GM21367 (cell line): ENCODE results near the gene PPP1R1A.

Source experiments
- ATAC-seq: cut with Tn5 transposase; IDR thresholded peaks from one replicate; pipeline ENCODE4 v1.9.1; 2021; ENCODE audit not compliant: unreplicated experiment

Gene PPP1R1A, protein sequence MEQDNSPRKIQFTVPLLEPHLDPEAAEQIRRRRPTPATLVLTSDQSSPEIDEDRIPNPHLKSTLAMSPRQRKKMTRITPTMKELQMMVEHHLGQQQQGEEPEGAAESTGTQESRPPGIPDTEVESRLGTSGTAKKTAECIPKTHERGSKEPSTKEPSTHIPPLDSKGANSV

DNA sequence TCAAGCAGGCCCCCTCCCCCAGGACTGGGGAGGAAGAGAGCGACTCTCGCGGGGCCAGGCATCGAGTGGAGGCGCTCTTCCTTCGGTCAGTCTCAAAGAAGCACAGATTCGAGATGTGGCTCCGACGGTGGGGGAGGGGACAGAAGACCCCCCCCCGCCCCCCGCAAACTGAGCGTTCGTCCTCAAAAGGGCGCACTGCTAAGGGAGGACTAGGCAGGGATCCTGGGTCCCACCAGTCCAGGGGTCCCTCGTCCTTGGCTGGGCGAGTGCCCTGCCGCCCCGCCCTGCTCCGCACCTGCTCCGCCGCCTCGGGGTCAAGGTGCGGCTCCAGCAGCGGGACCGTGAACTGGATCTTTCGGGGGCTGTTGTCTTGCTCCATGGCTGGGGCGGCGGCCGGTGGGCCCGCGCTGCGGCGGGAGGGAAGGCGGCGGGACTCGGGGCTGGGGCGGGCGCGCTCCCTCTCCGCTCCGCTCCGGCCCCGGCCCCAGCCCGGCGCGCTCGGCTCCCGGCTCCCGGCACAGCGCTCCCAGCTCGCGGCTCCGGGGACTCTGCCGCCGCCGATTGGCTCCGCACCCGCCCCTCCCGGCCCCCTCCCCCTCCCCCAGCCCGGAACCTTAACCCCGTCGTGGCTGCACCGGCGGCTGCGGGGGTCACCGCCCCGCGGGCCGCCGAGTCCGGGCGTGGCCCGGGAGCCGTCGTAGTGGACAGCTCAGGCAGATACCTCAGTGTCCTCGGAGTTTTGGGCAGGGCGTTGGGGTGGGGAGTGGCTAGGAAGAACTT, at the start of gene PPP1R1A:
TSS of gene PPP1R1A (minus strand) at position 550 of the 780 bp plus-strand sequence. CDS start at position 379, 171 bp downstream.
- ATAC-seq, result no peak

DNA sequence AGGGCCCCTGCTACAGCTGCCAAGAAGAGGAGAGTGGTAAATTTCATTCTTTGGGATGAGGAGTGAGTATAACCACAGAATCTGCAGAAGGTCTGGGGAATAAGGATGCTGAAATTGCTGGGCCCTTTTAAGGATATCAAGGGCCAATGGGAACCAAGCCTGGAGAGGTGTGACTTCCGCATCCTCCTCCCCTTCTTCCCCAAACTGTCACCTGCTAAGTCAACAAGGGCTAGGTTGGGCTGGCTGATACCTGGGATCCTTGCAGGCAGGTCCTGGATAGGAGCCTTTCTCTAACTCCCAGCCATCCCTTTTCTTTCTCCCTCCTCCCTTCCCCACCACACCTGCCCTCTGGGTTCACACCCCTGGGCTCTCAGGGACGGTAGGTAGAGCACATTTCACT, 46.3 kb upstream of the PPP1R1A start, which contains the start of gene LACRT:
TSS of gene LACRT (minus strand) at position 101 of the 400 bp plus-strand sequence. CDS start at position 47, 54 bp downstream.
- no peak for ATAC-seq

DNA sequence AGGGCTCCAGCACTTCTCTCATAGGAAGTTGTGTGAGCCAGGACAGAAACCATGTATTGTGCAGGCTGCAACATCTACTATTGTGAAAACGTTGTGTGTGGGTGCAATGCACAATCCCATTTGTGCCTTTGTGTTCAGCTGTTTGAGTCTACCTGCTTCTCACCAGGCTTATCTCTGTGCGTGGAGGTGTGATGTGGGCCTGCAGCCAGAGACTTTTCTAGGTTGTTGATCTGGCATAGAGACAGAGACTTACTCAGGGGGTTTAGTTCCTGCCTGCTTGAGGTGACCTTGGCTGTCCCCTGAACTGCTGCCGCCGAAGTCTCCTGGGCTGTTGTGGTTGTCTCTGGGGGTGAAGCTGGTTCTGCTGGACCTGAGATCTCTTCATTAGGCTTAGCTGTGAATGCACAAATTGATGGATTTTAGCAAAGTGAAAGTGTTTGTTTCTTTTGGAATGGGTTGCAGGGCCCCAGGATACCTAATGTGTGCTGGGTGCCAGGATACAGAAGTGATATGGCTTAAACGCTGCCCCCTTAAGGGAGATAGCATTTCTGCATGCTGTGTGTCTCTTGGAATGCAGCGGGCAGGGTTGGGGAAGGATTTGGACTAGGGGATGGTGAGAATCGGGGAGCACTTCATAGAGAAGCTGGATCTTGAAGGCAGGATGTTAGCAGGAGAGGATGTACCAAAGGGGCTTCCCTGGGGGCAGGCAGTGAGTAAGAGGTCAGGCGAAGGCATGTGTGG, 43.7 kb upstream of the PPP1R1A start:
- no peak for ATAC-seq

DNA sequence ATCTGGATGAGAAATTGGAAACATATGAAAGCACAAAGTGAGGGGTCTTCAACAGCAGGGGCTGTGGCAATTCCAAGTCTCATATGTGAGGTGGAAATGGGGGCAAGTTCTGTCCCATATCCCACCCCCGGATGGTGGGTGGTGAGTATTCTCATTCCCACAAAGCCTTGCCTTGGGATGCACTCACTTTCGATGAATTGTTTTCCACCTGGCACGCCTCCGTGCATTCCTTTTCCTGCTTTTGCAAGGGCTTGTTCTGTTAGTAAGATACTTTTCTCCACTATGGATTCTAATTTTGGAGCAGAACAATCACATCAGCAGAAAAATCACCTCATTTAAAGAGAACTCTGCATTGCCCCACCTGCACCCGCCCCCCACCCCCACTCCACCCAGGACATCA, 43.1 kb upstream of the PPP1R1A start:
- no peak for ATAC-seq

DNA sequence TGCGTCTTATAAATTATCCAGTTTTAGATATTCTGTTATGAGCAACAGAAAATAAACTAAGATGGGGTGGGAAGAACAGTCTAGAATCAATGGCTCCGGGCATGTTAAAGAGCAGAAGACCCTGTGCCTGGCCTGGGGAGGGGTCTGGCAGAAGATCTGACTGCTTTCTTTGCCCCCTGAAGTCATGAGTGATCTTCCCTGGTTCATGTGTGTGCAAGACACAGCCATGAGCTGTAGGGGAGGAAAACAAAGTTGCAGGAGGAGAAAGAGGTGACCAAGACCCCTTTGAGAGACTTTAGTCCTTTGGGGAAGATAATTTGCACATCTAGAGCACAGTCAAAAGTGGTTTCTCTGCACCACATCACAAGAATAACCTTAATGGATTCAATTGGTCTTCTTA, 41.5 kb upstream of the PPP1R1A start:
- no peak for ATAC-seq

DNA sequence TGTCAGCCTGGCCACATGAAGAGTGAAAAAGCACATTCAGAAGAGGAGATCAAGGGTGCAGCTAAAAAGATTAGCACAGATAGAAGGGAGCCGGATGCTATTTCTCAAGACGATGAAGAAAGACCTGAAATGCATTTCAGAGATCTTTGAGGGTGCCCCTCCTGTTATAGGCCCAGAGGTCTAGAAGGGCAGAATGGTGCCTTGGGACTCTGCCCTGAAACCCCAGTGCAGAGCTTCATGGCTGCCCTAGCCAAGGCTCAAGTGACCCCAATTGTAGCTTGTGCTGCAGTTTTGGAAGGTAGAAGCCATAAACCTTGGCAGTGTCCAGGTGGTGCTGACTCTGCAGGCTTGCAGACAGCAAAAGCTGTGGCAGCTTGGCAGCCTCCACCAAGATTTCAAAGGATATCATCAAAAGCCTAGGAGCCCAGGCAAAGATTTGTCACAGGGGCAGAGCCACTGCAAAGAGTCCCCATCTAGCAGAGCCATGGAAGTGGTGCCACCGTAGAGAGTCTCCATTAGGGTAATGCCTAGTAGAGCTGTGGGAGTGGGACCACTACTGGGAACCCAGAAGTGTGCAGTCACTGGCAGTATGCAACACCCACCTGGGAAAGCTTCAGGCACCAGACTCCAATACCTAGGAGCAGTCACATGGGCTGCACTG, 39.9 kb upstream of the PPP1R1A start:
- ATAC-seq, result no peak

DNA sequence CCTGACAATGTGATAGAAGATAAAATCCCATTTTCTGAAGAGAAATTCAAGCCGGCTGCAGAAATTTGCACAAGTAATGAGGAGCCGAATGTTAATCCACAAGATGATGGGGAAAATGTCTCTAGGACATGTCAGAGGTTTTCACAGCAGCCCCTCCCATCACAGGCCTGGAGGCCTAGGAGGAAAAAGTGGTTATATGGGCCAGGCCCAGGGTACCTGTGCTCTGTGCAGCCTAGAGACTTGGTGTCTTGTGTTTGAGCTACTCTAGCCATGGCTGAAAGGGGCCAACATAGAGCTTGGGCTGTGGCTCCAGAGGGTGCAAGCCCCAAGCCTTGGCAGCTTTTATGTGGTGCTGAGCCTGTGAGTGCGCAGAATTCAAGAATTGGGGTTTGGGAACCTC, 38.8 kb upstream of the PPP1R1A start:
- no peak for ATAC-seq

DNA sequence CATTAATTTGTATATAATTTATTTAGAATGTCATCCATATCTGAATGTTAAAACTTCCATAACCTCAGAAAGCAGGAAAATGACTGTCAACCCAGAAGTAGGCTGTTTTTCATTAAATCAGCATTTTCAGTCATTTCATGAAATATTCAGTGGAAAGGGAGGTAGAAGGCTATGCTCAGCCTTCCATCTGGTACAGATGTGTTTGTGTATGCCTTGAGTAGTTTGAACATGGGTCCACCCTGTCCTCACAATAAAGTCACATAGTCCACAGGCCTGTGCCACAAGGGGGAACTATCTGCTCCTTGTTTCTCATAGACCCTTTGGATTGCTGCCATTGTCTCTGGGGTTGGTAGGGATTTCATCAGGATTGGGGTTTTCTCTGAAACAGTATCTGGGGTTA, 37.1 kb upstream of the PPP1R1A start:
- no peak for ATAC-seq

DNA sequence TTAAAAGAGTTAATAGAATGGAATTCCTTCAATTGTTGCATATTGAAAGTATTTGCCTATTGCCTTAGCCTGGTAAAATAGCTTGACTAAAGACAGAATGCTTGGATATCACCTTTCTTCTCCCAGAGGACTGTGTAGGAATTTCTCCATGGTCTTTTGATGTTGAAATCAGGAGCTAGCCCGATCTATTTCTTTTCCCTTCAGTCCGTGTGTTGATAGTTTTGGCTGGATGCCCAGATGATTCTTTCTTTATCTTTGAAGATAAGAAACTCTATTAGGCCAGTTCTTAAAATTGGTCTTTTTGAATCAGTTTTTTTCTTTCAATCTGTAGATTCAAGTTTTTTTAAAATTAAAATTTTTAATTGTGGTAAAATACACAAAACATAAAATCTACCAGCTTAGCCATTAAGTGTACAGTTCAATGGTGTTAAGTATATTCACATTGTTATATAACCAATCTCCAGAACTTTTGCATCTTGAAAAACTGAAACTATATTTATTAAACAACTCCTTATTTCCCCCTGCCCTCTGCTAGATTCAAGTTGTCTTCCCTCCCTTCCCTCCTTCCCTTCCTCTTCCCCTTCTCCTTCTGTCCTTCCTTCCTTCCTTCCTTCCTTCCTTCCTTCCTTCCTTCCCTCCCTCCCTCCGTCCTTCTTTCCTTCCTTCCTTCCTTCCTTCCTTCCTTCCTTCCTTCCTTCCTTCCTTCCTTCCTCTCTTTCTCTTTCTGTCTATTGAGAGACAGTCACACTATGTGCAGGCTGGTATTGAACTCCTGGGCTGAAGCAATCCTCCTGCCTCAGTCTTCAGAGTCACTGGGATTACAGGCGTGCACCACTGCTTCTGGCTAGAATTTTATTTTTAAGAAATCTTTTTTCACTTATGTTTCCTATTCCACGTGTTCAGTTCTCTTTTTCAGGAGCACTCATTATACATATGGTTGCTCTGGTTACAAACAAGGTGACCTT, 36.1 kb upstream of the PPP1R1A start:
- no peak for ATAC-seq

DNA sequence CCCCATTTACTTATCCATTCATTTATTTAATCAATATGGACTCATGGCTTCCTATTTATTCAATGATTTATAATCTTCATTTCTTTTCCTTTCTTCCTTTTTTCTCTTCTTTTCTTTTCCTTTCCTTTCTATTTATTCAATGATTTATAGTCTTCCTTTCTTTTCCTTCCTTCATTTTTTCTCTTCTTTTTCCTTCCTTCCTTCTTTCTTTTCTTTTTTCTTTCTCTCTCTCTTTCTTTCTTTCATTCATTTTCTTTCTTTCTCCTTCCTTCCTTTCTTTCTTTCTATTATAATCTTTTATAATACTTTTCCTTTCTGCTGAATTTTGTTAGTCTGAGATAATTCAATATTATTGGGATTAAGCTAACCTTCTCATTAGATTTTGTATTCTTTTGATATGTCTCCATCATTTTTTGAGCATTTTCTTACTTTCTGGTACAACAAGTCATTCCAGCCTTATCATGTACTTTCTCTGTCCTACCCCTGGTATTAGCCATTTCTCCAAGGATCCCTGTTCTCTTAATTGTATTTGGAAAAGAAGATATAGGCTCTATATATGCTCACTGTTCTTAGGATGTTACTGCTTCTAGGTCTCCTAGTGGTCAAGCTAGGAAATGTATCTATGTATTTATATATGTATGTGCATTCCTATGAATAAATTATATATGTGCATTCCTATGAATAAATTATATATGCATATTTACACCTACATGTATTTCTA, 34.2 kb upstream of the PPP1R1A start:
- ATAC-seq, result no peak

DNA sequence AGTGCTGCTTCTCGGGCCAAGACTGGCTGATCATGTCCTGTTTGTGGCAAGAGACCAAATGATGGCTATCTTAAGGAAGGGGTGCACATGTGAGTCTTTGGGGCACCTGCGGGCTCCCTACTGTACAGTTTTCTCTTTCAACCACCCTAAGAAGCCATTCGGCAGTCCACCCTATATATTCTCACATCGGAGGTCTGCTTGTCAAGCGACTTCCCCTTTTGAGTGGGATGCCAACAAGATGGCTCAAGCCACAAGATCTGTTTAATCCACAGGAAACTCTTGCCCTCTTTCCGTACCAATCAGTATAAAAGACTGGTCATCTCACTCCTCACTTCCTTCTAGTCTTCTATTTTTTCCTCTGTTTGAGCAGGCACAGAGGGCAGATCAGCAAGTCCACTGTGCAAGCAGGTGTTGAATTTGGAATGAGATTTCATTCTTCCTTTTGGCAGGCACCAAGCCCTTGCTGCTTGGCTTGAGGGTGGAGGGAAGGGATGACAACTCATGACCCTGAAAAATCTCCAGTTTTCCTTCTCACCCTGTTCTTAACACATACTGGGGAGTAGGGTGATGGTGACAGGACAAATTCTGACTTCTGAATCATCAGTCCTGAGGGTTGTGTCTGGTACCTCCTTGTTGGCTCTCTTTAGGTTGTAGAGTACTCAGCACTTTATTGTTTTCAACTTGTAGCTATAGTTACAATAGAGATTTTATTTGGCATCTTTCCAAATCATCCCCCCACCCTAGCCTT, 28.6 kb upstream of the PPP1R1A start:
- ATAC-seq, result no peak

DNA sequence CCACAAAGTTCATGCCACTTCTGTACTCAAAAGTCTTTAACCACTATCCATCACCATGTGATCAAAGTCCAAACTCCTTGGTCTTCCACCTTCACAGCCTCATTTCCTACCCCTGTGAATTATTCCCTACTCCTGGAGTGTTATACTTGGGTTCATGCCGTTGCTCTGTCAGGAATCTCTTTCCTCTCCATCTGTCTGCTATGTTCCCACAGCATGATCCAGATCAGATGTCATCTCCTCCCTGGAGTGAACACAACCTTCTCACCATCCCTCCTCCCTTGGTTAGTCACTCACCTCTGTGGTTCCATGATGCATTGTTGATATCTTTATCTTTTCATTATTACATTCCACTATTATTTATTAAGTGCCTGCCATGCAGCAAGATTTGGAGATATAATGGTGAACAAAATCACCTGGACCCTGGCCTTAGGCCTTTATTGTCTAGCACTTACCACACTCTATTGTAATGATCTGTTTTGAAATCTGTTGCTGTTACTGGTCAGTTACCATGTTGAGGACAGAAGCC, 23.8 kb upstream of the PPP1R1A start:
- ATAC-seq, result no peak

DNA sequence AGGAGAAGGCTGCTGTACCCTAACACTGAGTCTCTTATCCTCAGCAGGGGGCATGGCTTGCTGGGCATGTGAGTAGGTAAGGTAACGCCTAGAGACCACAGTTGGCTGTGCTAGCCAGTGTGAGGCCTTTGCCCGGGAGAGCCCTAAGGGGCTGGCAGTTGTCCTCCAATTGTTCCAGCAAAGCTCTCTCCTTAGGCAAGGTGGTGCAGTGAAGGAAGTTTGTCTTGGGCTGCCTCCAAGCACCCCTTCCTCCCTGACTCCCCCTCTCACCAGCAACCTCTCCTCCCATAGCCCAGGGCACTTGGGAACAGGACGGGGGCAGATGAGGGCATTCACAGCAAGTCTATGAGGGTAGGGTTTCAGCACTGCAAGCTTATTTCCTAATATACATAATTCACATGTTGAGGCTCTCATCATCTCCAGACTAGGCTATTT, 23.3 kb upstream of the PPP1R1A start:
- ATAC-seq, result no peak

DNA sequence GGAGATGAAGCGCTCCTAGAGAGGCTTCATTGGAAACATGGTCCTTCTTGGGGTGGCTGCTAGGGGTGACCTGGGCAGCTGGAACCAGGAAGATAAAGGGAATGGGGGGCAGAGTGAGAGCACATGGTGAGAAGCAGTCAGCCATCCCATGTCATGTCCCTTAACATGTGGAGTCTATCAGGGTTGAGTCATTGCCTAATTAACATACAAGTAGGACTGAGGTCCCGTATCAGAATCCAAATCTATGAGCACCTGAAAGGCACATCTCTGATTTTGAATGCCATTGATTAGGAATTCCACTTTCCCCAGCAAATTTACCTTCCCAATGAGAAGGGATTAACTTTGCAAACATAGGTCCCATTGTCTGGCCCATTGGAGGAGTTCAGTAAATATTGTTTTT, 20.3 kb upstream of the PPP1R1A start:
- ATAC-seq, result no peak

DNA sequence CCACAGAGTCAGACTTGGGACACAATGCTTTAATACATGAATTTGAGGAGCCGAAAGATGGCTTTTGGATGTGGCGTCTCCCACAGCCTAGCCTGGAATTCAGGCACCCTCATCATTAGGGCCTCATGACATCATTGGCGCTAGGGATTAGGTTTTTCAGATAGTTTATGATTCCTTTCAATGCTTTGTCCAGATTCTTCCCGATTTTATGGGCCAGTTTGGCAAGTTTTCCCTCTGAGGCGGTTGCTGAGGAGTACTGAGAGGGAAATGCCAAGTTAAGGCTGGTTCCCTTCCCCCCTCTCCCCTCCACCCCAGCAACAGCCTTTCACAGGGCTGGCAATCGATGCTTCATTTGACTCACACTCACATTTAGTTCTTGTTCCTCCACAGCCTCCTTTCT, 19.7 kb upstream of the PPP1R1A start:
- ATAC-seq, result no peak

DNA sequence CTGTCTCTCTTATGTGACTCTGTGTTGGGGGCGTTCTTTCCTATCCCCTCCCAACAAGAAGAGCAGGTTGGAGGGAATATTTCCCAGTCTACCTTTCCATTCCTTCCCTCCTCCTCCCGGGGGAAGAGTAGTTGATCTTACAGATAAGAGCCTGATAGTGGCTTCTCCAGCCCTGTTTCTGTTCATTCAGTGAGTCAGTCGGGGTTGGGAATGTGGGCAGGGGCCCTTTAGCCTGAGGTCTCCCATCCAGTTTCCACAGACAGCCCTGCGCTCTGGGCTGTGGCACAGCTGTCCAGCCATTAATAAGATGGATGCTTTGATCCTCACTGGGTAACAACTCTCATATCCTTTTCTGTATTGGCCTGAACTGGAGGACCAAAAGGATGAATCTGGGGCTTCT, 18.1 kb upstream of the PPP1R1A start:
- no peak for ATAC-seq

DNA sequence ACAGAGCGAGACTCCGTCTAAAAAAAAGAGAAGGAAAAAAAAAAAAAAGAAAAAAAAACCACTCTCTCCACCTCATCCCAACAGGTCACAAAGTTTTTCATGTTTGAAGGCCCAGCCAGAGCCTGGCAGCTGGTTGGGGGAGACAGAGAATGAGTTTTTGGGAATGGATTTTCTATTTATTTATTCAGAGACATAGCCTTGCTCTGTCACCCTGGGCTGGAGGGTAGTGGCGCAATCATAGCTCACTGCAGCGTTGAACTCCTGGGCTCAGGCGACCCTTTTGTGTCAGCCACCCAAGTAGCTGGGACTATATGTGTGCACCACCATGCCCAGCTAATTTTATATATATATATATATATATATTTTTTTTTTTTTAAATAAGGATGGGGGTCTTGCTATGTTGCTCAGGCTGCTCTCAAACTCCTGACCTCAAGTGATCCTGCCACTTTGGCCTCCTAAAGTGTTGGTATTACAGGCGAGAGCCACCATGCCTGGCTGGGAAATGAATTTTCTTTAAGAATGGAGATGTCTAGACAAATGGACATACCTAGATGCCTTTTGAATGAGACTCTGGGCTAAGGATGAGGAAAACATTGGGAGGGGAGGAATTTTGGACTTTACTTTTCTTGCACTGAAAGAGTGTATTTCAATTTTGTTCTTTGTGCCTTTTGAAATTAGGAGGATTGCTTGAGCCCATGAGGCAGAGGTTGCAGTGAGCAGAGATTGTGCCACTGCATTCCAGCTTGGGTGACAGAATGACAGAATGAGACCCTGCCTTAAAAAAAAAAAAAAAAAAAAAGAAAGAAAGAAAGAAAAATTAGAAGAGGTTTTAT, 16.9 kb upstream of the PPP1R1A start:
- no peak for ATAC-seq

DNA sequence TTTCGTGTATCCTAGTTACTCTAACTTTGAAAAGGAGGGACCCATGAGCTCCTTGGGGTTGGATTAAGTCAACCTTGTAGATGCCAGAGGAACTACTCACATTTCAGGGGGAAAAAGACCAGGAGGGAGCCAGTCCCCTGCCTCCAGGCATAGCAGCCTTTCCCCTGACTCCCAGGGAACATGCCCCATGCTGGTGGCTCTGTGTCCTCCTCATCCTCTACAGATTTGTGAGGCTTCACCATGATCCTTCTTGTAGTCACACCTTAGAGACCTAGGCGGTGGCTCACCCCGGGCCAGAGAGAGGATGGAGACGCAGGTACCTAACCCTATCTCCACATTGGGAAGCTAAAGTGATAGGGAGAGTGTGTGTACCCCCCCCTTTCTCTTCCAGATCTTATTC, 16.0 kb upstream of the PPP1R1A start:
- no peak for ATAC-seq
